ENCODE data around the gene CRISP3.

- TF ChIP-seq EZH2 (IDR thresholded peaks at IDR 0.05; ENCODE audit: low read length, unreplicated experiment): no peak
- TF ChIP-seq EZH2phosphoT487 (IDR thresholded peaks at IDR 0.05; ENCODE audit: borderline replicate concordance, low read length): no peak
- TF ChIP-seq CTCF (conservative IDR thresholded peaks at IDR 0.05; ENCODE audit: low read depth, low read length): no peak
Measured at GRCh38 chr6:49775043-49775442, 30.9 kb upstream of the CRISP3 start.

Measured in PC-3 (cell line).